ENCODE measurements around the gene PLA2G15.

Gene PLA2G15

GRCh38 chr16:68299571-68300453 is 54.6 kb downstream of the PLA2G15 start:
- no peak for DNase-seq

DNA sequence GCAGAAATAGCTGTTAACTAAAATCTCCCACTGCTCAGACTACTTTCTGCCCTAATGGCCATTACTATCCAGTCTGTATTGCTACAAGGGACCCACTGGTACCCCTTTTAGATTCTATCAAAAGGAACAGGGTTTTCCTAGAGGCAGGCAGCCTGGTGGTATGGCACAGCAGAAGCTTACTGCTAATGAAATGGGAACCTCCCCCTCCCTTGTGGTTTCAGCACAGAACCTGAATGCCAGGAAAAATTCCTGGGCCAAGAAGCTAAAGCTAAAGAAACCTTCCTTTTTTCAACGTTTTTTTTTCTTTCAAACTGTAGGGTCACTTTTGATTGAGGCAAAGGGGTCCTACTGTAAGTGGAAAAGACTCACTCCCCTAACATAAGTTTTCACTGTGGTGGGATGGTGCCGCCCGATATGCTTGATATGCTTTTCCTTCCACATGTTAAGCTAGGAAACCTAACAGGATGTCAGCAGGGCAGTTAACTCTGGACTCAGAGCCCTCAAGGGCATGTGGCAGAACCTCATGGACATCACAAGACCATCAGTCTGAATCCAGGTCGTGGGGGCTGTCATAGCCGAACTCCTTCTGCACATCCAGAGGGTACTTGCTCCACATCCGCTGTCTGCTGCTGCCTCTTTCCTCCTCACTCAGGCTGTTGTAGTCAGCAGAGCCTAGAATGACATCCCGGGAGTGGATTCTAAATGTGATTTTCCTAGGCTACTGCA is 55.7 kb downstream of the PLA2G15 start:
- DNase-seq: no peak

DNA sequence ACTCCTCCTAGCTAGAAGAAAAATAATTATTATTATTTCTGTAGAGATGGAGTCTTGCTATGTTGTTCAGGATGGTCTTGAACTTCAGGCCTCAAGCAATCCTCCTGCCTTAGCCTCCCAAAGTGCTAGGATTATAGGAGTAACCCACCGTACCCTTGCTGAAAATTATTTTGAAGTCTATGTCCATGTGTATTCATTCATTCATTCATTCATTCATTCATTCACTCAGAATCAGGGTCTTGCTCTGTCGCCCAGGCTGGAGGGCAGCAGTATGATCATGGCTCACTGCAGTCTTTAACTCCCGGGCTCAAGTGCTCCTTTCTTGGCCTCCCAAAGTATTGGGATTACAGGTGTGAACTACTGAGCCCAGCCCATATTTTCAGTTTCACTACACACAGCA is 61.5 kb downstream of the PLA2G15 start:
- DNase-seq: no peak

GRCh38 chr16:68309799-68310198 is 64.6 kb downstream of the PLA2G15 start:
- no peak for DNase-seq

GRCh38 chr16:68310437-68310773 is 65.2 kb downstream of the PLA2G15 start:
- DNase-seq: no peak

All from OCI-M1 (cell line).